ENCODE results near the gene ZNF432. TPM values are rescaled to one million over a fixed set of nuclear protein-coding genes. Genes with fewer than 3 reads are reported as not detected.
A peak's percentile ranks its signal among the peaks of the same experiment; 100 is the strongest.

The ZNF432 gene
- total and polyA plus RNA-seq, 2 of the 13 experiments (the other 11 are each of a cell fraction or from before 2014, with no cell fraction given) = 4.1 to 8.7 TPM

- TF ChIP-seq KLF16 (CRISPR knock-in tag; IDR thresholded peaks at IDR 0.05) = peak in 1 of 2 experiments; percentile 37; a peak in 1 of 4 replicates
- peak; percentile 69; the same call in 1 of the 2 replicates for TF ChIP-seq ZNF335 (CRISPR knock-in tag; IDR thresholded peaks at IDR 0.05)
- TF ChIP-seq, protein P1, sequence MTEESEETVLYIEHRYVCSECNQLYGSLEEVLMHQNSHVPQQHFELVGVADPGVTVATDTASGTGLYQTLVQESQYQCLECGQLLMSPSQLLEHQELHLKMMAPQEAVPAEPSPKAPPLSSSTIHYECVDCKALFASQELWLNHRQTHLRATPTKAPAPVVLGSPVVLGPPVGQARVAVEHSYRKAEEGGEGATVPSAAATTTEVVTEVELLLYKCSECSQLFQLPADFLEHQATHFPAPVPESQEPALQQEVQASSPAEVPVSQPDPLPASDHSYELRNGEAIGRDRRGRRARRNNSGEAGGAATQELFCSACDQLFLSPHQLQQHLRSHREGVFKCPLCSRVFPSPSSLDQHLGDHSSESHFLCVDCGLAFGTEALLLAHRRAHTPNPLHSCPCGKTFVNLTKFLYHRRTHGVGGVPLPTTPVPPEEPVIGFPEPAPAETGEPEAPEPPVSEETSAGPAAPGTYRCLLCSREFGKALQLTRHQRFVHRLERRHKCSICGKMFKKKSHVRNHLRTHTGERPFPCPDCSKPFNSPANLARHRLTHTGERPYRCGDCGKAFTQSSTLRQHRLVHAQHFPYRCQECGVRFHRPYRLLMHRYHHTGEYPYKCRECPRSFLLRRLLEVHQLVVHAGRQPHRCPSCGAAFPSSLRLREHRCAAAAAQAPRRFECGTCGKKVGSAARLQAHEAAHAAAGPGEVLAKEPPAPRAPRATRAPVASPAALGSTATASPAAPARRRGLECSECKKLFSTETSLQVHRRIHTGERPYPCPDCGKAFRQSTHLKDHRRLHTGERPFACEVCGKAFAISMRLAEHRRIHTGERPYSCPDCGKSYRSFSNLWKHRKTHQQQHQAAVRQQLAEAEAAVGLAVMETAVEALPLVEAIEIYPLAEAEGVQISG (CRISPR knock-in tag; IDR thresholded peaks at IDR 0.05) = peak; percentile 19; the same call in 1 of the 2 replicates
- TF ChIP-seq GFI1 (CRISPR knock-in tag; IDR thresholded peaks at IDR 0.05; ENCODE audit: borderline replicate concordance) = peak; percentile 44; the same call in 1 of the 2 replicates
- 0 out of 2 replicates have a peak, but pooled peaks have one; percentile 53 for TF ChIP-seq NKX3-1 (CRISPR knock-in tag; IDR thresholded peaks at IDR 0.05)
- TF ChIP-seq, protein P2, sequence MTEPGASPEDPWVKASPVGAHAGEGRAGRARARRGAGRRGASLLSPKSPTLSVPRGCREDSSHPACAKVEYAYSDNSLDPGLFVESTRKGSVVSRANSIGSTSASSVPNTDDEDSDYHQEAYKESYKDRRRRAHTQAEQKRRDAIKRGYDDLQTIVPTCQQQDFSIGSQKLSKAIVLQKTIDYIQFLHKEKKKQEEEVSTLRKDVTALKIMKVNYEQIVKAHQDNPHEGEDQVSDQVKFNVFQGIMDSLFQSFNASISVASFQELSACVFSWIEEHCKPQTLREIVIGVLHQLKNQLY (CRISPR knock-in tag; IDR thresholded peaks at IDR 0.05) = 0 out of 2 replicates have a peak, but pooled peaks have one; percentile 5
- peak; percentile 82 for TF ChIP-seq HNF1A (IDR thresholded peaks at IDR 0.05; ENCODE audit: low read depth)
- peak; percentile 92 for TF ChIP-seq HNF1A (CRISPR knock-in tag; IDR thresholded peaks at IDR 0.05; ENCODE audit: borderline replicate concordance)
- TF ChIP-seq PAWR (CRISPR knock-in tag; IDR thresholded peaks at IDR 0.05; ENCODE audit: borderline replicate concordance) = 0 out of 2 replicates have a peak, but pooled peaks have one; percentile 46
- peak; percentile 49; the same call in 1 of the 2 replicates for TF ChIP-seq ZNF142 (CRISPR knock-in tag; IDR thresholded peaks at IDR 0.05)
- TF ChIP-seq YEATS4 (CRISPR knock-in tag; IDR thresholded peaks at IDR 0.05; ENCODE audit: borderline replicate concordance) = peak; percentile 71; the same call in 1 of the 2 replicates
- peak; percentile 89 for TF ChIP-seq SAP130 (CRISPR knock-in tag; IDR thresholded peaks at IDR 0.05; ENCODE audit: low read depth)
- TF ChIP-seq ZNF232 (CRISPR knock-in tag; IDR thresholded peaks at IDR 0.05; ENCODE audit: borderline replicate concordance) = 0 out of 2 replicates have a peak, but pooled peaks have one; percentile 18
- TF ChIP-seq HDAC2 (CRISPR knock-in tag; IDR thresholded peaks at IDR 0.05) = peak; percentile 58; the same call in 1 of the 2 replicates
Observed at GRCh38 chr19:52026255-52026990, 22.2 kb downstream of the ZNF432 start (continued).
